ENCODE results near the gene MYH1. TPM values are rescaled to one million over a fixed set of nuclear protein-coding genes. Genes with fewer than 3 reads are reported as not detected.
A peak's percentile ranks its signal among the peaks of the same experiment; 100 is the strongest.

Gene MYH1
- total and polyA plus RNA-seq, 2 of the 8 experiments (the other 6 are each of a cell fraction or from before 2014, with no cell fraction given) = not detected

DNA sequence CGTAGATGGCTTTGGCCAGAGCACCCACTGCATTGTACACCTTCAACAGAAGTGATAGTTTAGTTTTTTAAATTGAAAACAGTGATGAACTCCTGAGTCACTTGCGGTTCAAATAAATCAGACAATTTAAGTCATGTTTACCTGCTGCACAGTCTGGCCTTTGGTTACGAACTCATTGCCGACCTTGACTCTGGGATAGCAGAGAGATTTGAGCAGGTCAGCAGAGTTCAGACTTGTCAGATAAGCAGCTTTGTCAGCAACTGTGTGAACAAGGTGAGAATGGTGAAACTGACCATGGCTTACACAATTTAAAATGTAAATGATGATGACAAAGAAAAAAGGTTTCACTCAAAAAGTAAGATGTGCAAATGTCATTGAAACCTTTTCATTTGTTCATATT is 58.3 kb downstream of the MYH1 start:
- Histone ChIP-seq H3K4me1 (replicated peaks in 1 of 4; ENCODE audit: control insufficient read depth in 3 of 4, insufficient read depth in 4 of 4, low read length in 3 of 4) (no peaks in the 10 kb centered on the region), H2BK5ac (ENCODE audit: low read depth, low read length) (no peak overlapping the region), H3K27me3 (replicated peaks in 1 of 4; ENCODE audit: control insufficient read depth in 3 of 4, extremely low read depth in 1 of 4, insufficient read depth in 3 of 4, low read length in 3 of 4) (no peaks in the 10 kb centered on the region), H3K79me1 (ENCODE audit: low read depth, low read length) (no peaks in the 10 kb centered on the region), H3K23ac (ENCODE audit: insufficient read length) (no peak overlapping the region), H2AFZ (ENCODE audit: low read length) (0 out of 2 replicates have a peak overlapping the region, but pooled peaks have one; percentile 12), H3K4me3 (ENCODE audit: extremely low read depth in 1 of 4, insufficient read depth in 2 of 4, low read depth in 3 of 4, low read length in 4 of 4) (no peak overlapping the region), H3K14ac (ENCODE audit: insufficient read length) (no peak overlapping the region), H3K9ac (replicated peaks in 1 of 4; ENCODE audit: extremely low read depth in 1 of 4, low read depth in 3 of 4, low read length in 3 of 4) (no peak overlapping the region), H3K23me2 (ENCODE audit: low read depth, low read length) (no peaks in the 10 kb centered on the region), H4K8ac (ENCODE audit: extremely low read depth, insufficient read depth, low read length) (no peak overlapping the region), H3K27ac (ENCODE audit: low read depth, low read length) (no peak overlapping the region), H3K79me2 (ENCODE audit: control insufficient read depth in 1 of 2, insufficient read depth in 2 of 2, low read length in 2 of 2) (no peaks in the 10 kb centered on the region), H2BK20ac (ENCODE audit: low read length) (no peak overlapping the region), H3K4me2 (ENCODE audit: insufficient read depth in 1 of 2, low read depth in 2 of 2, low read length in 2 of 2) (no peak overlapping the region), H4K20me1 (replicated peaks in 1 of 2; ENCODE audit: control insufficient read depth in 1 of 2, insufficient read depth in 2 of 2, low read length in 2 of 2) (no peaks in the 10 kb centered on the region), H3K9me3 (ENCODE audit: insufficient read depth in 2 of 2, low read depth in 1 of 2, low read length in 1 of 2) (no peaks in the 10 kb centered on the region), H2BK15ac (ENCODE audit: low read length) (no peak overlapping the region), H3K36me3 (ENCODE audit: control insufficient read depth in 2 of 4, insufficient read depth in 4 of 4, low read length in 3 of 4) (no peaks in the 10 kb centered on the region), H3K56ac (replicated peaks; ENCODE audit: insufficient read length, low read depth, low read length) (no peak overlapping the region), H2BK12ac (ENCODE audit: low read depth, low read length) (no peak overlapping the region), H3K4ac (replicated peaks; ENCODE audit: insufficient read length, low read depth, low read length) (no peak overlapping the region), H4K5ac (ENCODE audit: insufficient read length, low read depth, low read length) (no peak overlapping the region), H2AK5ac (ENCODE audit: low read depth, low read length) (no peak overlapping the region), H4K91ac (replicated peaks; ENCODE audit: insufficient read length, low read length) (no peak overlapping the region), H2BK120ac (replicated peaks; ENCODE audit: low read depth, low read length) (no peak overlapping the region), H3K18ac (ENCODE audit: extremely low read depth, low read length) (no peak overlapping the region)
- ChIA-PET POLR2A (ENCODE audit: partially characterized antibody) (no interaction called here), CTCF (ENCODE audit: partially characterized antibody) (interaction anchor here (1.0 kb wide), 1 partner anchor 12 kb away, joined by 3 read pairs; no protein-coding TSS in a partner anchor)
- FAIRE-seq = peak; percentile 13
- DNase-seq (ENCODE audit: low read depth in 1 of 2, low spot score in 2 of 2) = no peak
- 94% methylated on average over 4 of the region's 4 CpGs; no CpG with 5 or more reads in 1 of the 2 experiments for WGBS, 2 experiments (ENCODE audit: extremely low coverage in 1 of 2, insufficient coverage in 1 of 2, insufficient read length in 1 of 2, insufficient replicate concordance in 2 of 2, low coverage in 1 of 2, low lambda C conversion rate in 2 of 2, missing lambda C conversion rate in 1 of 2)
- no peak for TF ChIP-seq BACH1 (IDR thresholded peaks at IDR 0.05; ENCODE audit: low read length)
- no peak for TF ChIP-seq CHD1 (IDR thresholded peaks at IDR 0.05; ENCODE audit: low read depth, low read length)
- no peak for TF ChIP-seq EGR1 (IDR thresholded peaks at IDR 0.05; ENCODE audit: borderline replicate concordance, low read depth, low read length)
- TF ChIP-seq HDAC6 (IDR thresholded peaks at IDR 0.05; ENCODE audit: low read depth, low read length) = no peak
- TF ChIP-seq, protein P1, sequence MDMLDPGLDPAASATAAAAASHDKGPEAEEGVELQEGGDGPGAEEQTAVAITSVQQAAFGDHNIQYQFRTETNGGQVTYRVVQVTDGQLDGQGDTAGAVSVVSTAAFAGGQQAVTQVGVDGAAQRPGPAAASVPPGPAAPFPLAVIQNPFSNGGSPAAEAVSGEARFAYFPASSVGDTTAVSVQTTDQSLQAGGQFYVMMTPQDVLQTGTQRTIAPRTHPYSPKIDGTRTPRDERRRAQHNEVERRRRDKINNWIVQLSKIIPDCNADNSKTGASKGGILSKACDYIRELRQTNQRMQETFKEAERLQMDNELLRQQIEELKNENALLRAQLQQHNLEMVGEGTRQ (IDR thresholded peaks at IDR 0.05; ENCODE audit: low read length) = no peak
- no peak for TF ChIP-seq RXRA (IDR thresholded peaks at IDR 0.05; ENCODE audit: insufficient read depth, low read depth, low read length)
- TF ChIP-seq KDM1A (IDR thresholded peaks at IDR 0.05; ENCODE audit: borderline replicate concordance, low read length) = no peak
- no peak for TF ChIP-seq BCL11A (IDR thresholded peaks at IDR 0.05; ENCODE audit: low read depth in 2 of 2, low read length in 2 of 2)
- TF ChIP-seq RAD21 (IDR thresholded peaks at IDR 0.05 in 1 of 2, conservative IDR thresholded peaks at IDR 0.05 in 1 of 2; ENCODE audit: low read depth in 2 of 2, low read length in 2 of 2) = no peak
- no peak for TF ChIP-seq EP300 (IDR thresholded peaks at IDR 0.05; ENCODE audit: borderline replicate concordance in 1 of 2, low read depth in 2 of 2, low read length in 2 of 2)
- TF ChIP-seq SP4 (IDR thresholded peaks at IDR 0.05; ENCODE audit: low read length) = no peak
- no peak for TF ChIP-seq CTBP2 (IDR thresholded peaks at IDR 0.05; ENCODE audit: borderline replicate concordance, insufficient read depth, insufficient read length, low read length)
- TF ChIP-seq JUND (IDR thresholded peaks at IDR 0.05; ENCODE audit: low read length) = no peak

Data from H1 (cell line).